Neutrophil (primary cell): ENCODE results near the gene ARFIP1.
A peak's percentile ranks its signal among the peaks of the same experiment; 100 is the strongest.

Experiments
- H3K27ac ChIP-seq: fragments of 200-600 bp; sonication (generic); 2 replicates; pipeline ENCODE4 v1.5.1; 2016; ENCODE audit warnings: mild to moderate bottlenecking, moderate library complexity
- H3K27me3 ChIP-seq: fragments of 200-600 bp; sonication (generic); 2 replicates; pipeline ENCODE4 v1.6.0; 2016; ENCODE audit warnings: mild to moderate bottlenecking
- H3K36me3 ChIP-seq: fragments of 200-600 bp; sonication (generic); 2 replicates; pipeline ENCODE4 v1.5.1; 2017
- H3K4me1 ChIP-seq, 2 experiments: fragments of 200-600 bp in 1 of 2; sonication (generic) in 1 of 2; 1 replicate in 1 of 2; 2 replicates in 1 of 2; pipeline versions ENCODE4 v1.5.1 to v1.6.1; 2013 to 2016; ENCODE audit warnings: low read depth in 1 of 2, low read length in 1 of 2, mild to moderate bottlenecking in 1 of 2, moderate library complexity in 1 of 2; ENCODE audit not compliant: control insufficient read depth in 1 of 2, insufficient read depth in 1 of 2
- H3K4me3 ChIP-seq, 2 experiments: fragments of 200-600 bp in 1 of 2; sonication (generic) in 1 of 2; 1 replicate in 1 of 2; 2 replicates in 1 of 2; pipeline ENCODE4 v1.5.1; 2013 to 2016; ENCODE audit warnings: low read depth in 1 of 2, low read length in 1 of 2, mild to moderate bottlenecking in 1 of 2, moderate library complexity in 1 of 2
- H3K9me3 ChIP-seq: fragments of 200-600 bp; sonication (generic); 2 replicates; pipeline ENCODE4 v1.5.1; 2016
- CTCF ChIP-seq: fragments of 200-600 bp; sonication (generic); IDR thresholded peaks from 2 replicates; pipeline ENCODE4 v1.5.1; 2016; ENCODE audit warnings: antibody characterized with exemption

The ARFIP1 gene

GRCh38 chr4:152926959-152927358 is 147.2 kb downstream of the ARFIP1 start:
- no peak overlapping the region for H3K4me3 ChIP-seq
- no peaks in the 10 kb centered on the region for H3K9me3 ChIP-seq
- H3K27me3 ChIP-seq = peaks cover 18% of the 10 kb centered on the region
- no peak overlapping the region for H3K27ac ChIP-seq
- no peaks in the 10 kb centered on the region for H3K4me1 ChIP-seq
- no peak for TF ChIP-seq CTCF
- no peaks in the 10 kb centered on the region for H3K36me3 ChIP-seq

GRCh38 chr4:152927737-152928136 is 148.0 kb downstream of the ARFIP1 start:
- H3K4me3 ChIP-seq = no peak overlapping the region
- peaks cover 24% of the 10 kb centered on the region for H3K27me3 ChIP-seq
- no peak overlapping the region for H3K27ac ChIP-seq
- no peak for TF ChIP-seq CTCF
- no peaks in the 10 kb centered on the region for H3K4me1 ChIP-seq
- no peaks in the 10 kb centered on the region for H3K36me3 ChIP-seq
- no peaks in the 10 kb centered on the region for H3K9me3 ChIP-seq

GRCh38 chr4:152928286-152928685 is 148.5 kb downstream of the ARFIP1 start:
- peaks cover 29% of the 10 kb centered on the region for H3K27me3 ChIP-seq
- no peak overlapping the region for H3K27ac ChIP-seq
- TF ChIP-seq CTCF = no peak
- no peaks in the 10 kb centered on the region for H3K4me1 ChIP-seq
- H3K9me3 ChIP-seq = no peaks in the 10 kb centered on the region
- no peak overlapping the region for H3K4me3 ChIP-seq
- no peaks in the 10 kb centered on the region for H3K36me3 ChIP-seq

GRCh38 chr4:152929888-152930287 is 150.1 kb downstream of the ARFIP1 start:
- H3K4me1 ChIP-seq = no peaks in the 10 kb centered on the region
- no peak overlapping the region for H3K27ac ChIP-seq
- no peaks in the 10 kb centered on the region for H3K36me3 ChIP-seq
- H3K9me3 ChIP-seq = no peaks in the 10 kb centered on the region
- TF ChIP-seq CTCF = no peak
- H3K27me3 ChIP-seq = peaks cover 45% of the 10 kb centered on the region
- H3K4me3 ChIP-seq = no peak overlapping the region

- Histone ChIP-seq H3K27ac (no peak overlapping the region), H3K27me3 (peaks cover 92% of the 10 kb centered on the region), H3K4me3 (peak overlapping the region in 1 of 2 experiments; percentile 73), H3K9me3 (no peaks in the 10 kb centered on the region), H3K36me3 (no peaks in the 10 kb centered on the region), H3K4me1 (peaks cover 21 to 30% of the 10 kb centered on the region in 2 experiments)
- TF ChIP-seq CTCF = no peak
These were observed 155.4 kb downstream of the ARFIP1 start for GRCh38 chr4:152935143-152935542.
